GM12801 (cell line): ENCODE measurements around the gene DPP6.

ENCODE experiments used
- CTCF ChIP-seq: IDR thresholded peaks from one replicate; pipeline ENCODE4 v1.5.1; 2011; ENCODE audit warnings: control low read depth; ENCODE audit not compliant: insufficient read length; ENCODE audit errors: extremely low read depth

The DPP6 gene

DNA sequence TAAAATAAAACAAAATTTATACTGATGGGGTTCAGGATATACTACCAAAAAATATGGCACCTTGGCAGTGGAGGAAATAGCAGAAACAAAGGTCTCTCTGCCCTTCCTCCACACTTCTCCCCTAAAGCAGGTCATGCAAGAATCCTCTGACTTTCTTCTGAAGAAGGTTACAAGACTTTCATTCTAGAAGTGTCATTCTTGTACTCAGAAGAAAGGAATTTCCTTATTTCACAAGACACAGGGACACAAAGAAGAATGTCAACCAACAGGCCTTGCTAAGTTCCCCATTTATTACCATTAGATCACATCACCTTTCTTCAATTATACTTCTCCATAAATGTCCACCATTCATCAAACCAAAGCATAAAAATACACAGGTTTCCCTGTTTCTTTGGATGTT is 480.6 kb downstream of the DPP6 start:
- no peak for TF ChIP-seq CTCF

DNA sequence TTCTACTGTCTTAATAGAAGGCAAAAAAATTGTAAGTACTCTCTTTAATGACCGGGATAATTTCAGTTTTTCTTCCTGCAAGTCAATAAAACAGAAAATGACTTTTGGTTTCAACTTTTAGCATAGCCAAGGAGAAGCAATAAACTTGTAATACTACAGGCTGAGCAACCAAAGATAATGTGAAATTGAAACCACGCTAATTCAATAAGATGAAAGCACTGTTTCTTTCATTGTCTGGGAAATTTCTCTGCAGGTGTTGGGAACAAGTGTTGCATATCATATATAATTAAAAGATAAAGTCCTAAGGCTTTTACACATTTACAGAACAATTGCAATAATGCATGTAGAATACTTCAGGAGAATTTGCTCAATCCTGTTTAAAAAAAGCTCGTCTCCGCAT is 488.4 kb downstream of the DPP6 start:
- no peak for TF ChIP-seq CTCF

GRCh38 chr7:154541606-154542005 is 489.4 kb downstream of the DPP6 start:
- TF ChIP-seq CTCF: no peak

DNA sequence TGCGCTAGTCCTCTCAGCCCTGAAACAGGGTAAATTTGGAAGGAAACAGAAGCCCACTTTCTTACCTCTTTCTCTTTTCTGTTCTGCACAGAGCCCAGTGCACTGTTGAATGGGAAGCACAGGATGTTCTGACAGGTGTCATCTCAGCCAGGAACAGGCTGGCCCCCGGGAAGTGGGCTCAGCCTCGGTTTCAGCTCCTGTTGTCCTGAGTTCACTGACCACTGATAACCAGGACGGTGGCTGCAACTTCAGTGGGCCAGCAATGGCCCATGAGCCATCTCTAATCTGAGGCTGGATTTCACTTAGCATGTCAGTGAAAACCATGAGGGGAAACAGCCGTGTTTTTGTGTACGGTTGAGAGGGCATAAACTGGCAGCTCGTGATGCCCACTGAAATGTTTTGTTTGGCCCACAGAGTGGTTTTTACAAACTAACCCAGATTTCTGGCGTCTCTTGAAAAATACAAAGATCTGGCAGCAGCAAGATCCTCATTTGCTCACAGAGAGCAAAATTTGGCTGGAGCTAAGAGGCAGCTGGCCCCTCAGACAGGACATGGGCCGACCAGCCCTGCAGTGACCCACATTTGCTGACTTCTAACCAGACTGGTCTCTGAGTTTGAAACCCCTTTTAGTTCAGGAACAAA is 494.9 kb downstream of the DPP6 start:
- TF ChIP-seq CTCF: no peak

DNA sequence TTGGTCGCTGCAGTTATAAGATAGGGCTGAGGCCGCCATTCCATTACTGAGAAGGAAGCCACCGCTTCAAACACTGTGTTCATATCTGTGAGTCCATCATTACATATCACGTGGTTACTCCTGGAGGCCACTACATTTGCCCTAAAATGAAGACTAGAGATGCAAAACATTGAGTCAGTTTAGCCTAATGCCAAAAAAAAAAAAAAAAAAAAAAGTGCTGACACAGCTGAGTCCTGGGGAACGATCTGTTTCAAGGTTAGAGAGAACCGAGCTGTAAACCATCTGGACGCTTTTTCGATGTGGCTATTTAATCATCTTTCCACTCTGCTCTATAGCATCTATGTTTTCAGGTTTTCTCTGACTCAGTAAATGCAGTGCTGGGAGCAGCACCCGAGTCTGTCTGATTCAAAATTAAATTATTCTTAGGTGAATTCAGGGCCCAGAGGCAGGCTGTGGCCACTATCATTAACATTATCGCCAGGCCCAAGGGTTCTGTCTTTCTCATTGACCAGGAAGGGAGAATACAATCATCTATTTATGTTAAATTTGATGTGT is 501.6 kb downstream of the DPP6 start:
- no peak for TF ChIP-seq CTCF

GRCh38 chr7:154559454-154559853 is 507.3 kb downstream of the DPP6 start:
- TF ChIP-seq CTCF: no peak

DNA sequence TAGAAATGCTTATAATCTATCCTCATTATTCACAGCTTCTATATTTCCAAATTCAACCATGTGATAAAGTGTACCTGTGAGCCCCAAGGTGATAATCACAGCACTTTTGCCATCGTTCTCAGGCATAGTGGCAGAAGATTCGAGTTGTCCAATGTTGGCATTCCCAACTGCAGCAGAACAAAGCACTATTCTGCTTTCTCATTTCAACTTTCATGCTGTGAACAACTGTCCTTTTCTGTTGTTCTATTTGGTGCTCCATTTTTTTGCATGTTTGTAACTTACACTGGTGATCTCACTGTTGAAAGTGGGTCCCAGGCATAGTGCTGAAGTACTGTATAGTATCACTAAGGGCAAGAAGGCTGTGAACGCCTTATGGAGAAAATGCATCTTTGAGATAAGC is 512.5 kb downstream of the DPP6 start:
- no peak for TF ChIP-seq CTCF
